ENCODE results near the gene BAHD1. TPM values are rescaled to one million over a fixed set of nuclear protein-coding genes. Genes with fewer than 3 reads are reported as not detected.

Gene BAHD1
- total RNA-seq, 2 donors from 2014 or later: 16.6 to 20.3 TPM

- H3K4me3 Mint-ChIP-seq: no peak overlapping the region
- H3K9me3 Mint-ChIP-seq: no peaks in the 10 kb centered on the region
- ATAC-seq (replicated peaks): no peak
- no peaks in the 10 kb centered on the region for H3K27me3 Mint-ChIP-seq
- no peaks in the 10 kb centered on the region for H3K4me1 Mint-ChIP-seq
- no peak overlapping the region for H3K27ac Mint-ChIP-seq
- no peaks in the 10 kb centered on the region for H3K36me3 Mint-ChIP-seq (ENCODE audit: low read depth)
Measured at GRCh38 chr15:40479024-40479423, 38.3 kb downstream of the BAHD1 start.

- Mint-ChIP-seq H3K4me3 (no peak overlapping the region), H3K36me3 (ENCODE audit: low read depth) (no peaks in the 10 kb centered on the region), H3K4me1 (no peaks in the 10 kb centered on the region), H3K27ac (no peak overlapping the region), H3K27me3 (no peaks in the 10 kb centered on the region), H3K9me3 (no peaks in the 10 kb centered on the region)
- no peak for ATAC-seq (replicated peaks)
Measured at GRCh38 chr15:40481341-40482074, 40.8 kb downstream of the BAHD1 start.

- H3K4me1 Mint-ChIP-seq: no peaks in the 10 kb centered on the region
- no peaks in the 10 kb centered on the region for H3K9me3 Mint-ChIP-seq
- H3K27me3 Mint-ChIP-seq: no peaks in the 10 kb centered on the region
- no peak for ATAC-seq (replicated peaks)
- no peak overlapping the region for H3K27ac Mint-ChIP-seq
- no peak overlapping the region for H3K4me3 Mint-ChIP-seq
- no peaks in the 10 kb centered on the region for H3K36me3 Mint-ChIP-seq (ENCODE audit: low read depth)
Measured at GRCh38 chr15:40483919-40484318, 43.2 kb downstream of the BAHD1 start.

- Mint-ChIP-seq H3K27ac (no peak overlapping the region), H3K36me3 (ENCODE audit: low read depth) (no peaks in the 10 kb centered on the region), H3K4me1 (no peaks in the 10 kb centered on the region), H3K27me3 (no peaks in the 10 kb centered on the region), H3K4me3 (no peak overlapping the region), H3K9me3 (no peaks in the 10 kb centered on the region)
- ATAC-seq (replicated peaks): no peak
Measured at GRCh38 chr15:40486066-40486770, 45.5 kb downstream of the BAHD1 start.

- Mint-ChIP-seq H3K4me1 (peaks cover 4% of the 10 kb centered on the region), H3K4me3 (no peak overlapping the region), H3K9me3 (no peaks in the 10 kb centered on the region), H3K27ac (no peak overlapping the region), H3K27me3 (no peaks in the 10 kb centered on the region), H3K36me3 (ENCODE audit: low read depth) (no peaks in the 10 kb centered on the region)
- ATAC-seq (replicated peaks): no peak
Measured at GRCh38 chr15:40487816-40488682, 47.3 kb downstream of the BAHD1 start.

- no peak overlapping the region for H3K4me3 Mint-ChIP-seq
- no peaks in the 10 kb centered on the region for H3K9me3 Mint-ChIP-seq
- peaks cover 18% of the 10 kb centered on the region for H3K4me1 Mint-ChIP-seq
- H3K27ac Mint-ChIP-seq: no peak overlapping the region
- H3K27me3 Mint-ChIP-seq: no peaks in the 10 kb centered on the region
- ATAC-seq (replicated peaks): no peak
- H3K36me3 Mint-ChIP-seq (ENCODE audit: low read depth): no peaks in the 10 kb centered on the region
Measured at GRCh38 chr15:40489274-40490175, 48.8 kb downstream of the BAHD1 start.

GRCh38 chr15:40493089-40493840 is 52.5 kb downstream of the BAHD1 start:
- H3K4me3 Mint-ChIP-seq: peak overlapping the region; percentile 72
- H3K27me3 Mint-ChIP-seq: no peaks in the 10 kb centered on the region
- peak overlapping the region; percentile 84 for H3K27ac Mint-ChIP-seq
- peak; percentile 98 for ATAC-seq (replicated peaks)
- H3K4me1 Mint-ChIP-seq: peaks cover 30% of the 10 kb centered on the region
- H3K9me3 Mint-ChIP-seq: no peaks in the 10 kb centered on the region
- no peaks in the 10 kb centered on the region for H3K36me3 Mint-ChIP-seq (ENCODE audit: low read depth)

GRCh38 chr15:40495516-40495915 is 54.8 kb downstream of the BAHD1 start:
- Mint-ChIP-seq H3K27ac (no peak overlapping the region), H3K9me3 (no peaks in the 10 kb centered on the region), H3K27me3 (no peaks in the 10 kb centered on the region), H3K4me3 (no peak overlapping the region), H3K4me1 (peaks cover 32% of the 10 kb centered on the region), H3K36me3 (ENCODE audit: low read depth) (no peaks in the 10 kb centered on the region)
- no peak for ATAC-seq (replicated peaks)

GRCh38 chr15:40498418-40498817 is 57.7 kb downstream of the BAHD1 start:
- no peak for ATAC-seq (replicated peaks)
- H3K4me1 Mint-ChIP-seq: peaks cover 25% of the 10 kb centered on the region
- H3K27ac Mint-ChIP-seq: no peak overlapping the region
- H3K36me3 Mint-ChIP-seq (ENCODE audit: low read depth): no peaks in the 10 kb centered on the region
- H3K27me3 Mint-ChIP-seq: no peaks in the 10 kb centered on the region
- no peak overlapping the region for H3K4me3 Mint-ChIP-seq
- H3K9me3 Mint-ChIP-seq: no peaks in the 10 kb centered on the region

- Mint-ChIP-seq H3K4me1 (peaks cover 20% of the 10 kb centered on the region), H3K27ac (no peak overlapping the region), H3K27me3 (no peaks in the 10 kb centered on the region), H3K4me3 (no peak overlapping the region), H3K9me3 (no peaks in the 10 kb centered on the region), H3K36me3 (ENCODE audit: low read depth) (no peaks in the 10 kb centered on the region)
- no peak for ATAC-seq (replicated peaks)
Measured at GRCh38 chr15:40498891-40499290, 58.1 kb downstream of the BAHD1 start.

GRCh38 chr15:40499931-40500330 is 59.2 kb downstream of the BAHD1 start:
- Mint-ChIP-seq H3K9me3 (no peaks in the 10 kb centered on the region), H3K4me3 (no peak overlapping the region), H3K4me1 (peaks cover 10% of the 10 kb centered on the region), H3K36me3 (ENCODE audit: low read depth) (no peaks in the 10 kb centered on the region), H3K27me3 (no peaks in the 10 kb centered on the region), H3K27ac (no peak overlapping the region)
- ATAC-seq (replicated peaks): no peak

- peak; percentile 56 for ATAC-seq (replicated peaks)
- H3K4me1 Mint-ChIP-seq: peaks cover 5% of the 10 kb centered on the region
- peaks cover 3% of the 10 kb centered on the region for H3K27me3 Mint-ChIP-seq
- no peaks in the 10 kb centered on the region for H3K9me3 Mint-ChIP-seq
- H3K4me3 Mint-ChIP-seq: no peak overlapping the region
- H3K36me3 Mint-ChIP-seq (ENCODE audit: low read depth): no peaks in the 10 kb centered on the region
- no peak overlapping the region for H3K27ac Mint-ChIP-seq
Measured at GRCh38 chr15:40500568-40501330, 60.0 kb downstream of the BAHD1 start.

- no peak for ATAC-seq (replicated peaks)
- Mint-ChIP-seq H3K27ac (no peak overlapping the region), H3K36me3 (ENCODE audit: low read depth) (no peaks in the 10 kb centered on the region), H3K4me3 (no peak overlapping the region), H3K9me3 (no peaks in the 10 kb centered on the region), H3K27me3 (peaks cover 6% of the 10 kb centered on the region), H3K4me1 (peaks cover 4% of the 10 kb centered on the region)
Measured at GRCh38 chr15:40501487-40501886, 60.7 kb downstream of the BAHD1 start.
